Measurements from ENCODE around the gene RBMY1F.
"Not testable (repeated sequence)": the region's sequence is repeated elsewhere in the genome, so short reads cannot be mapped to it uniquely, and the experiment has no call there.

The RBMY1F gene

GRCh38 chrY:22182823-22183222, at the start of gene RBMY1F:
RBMY1F (minus strand) TSS chrY:22182923; CDS start chrY:22180969, 1,954 bp downstream.
- not testable (repeated sequence) for DNase-seq

GRCh38 chrY:22151144-22151543, 31.6 kb downstream of the RBMY1F start:
- not testable (repeated sequence) for DNase-seq

- DNase-seq, result not testable (repeated sequence)
Observed at GRCh38 chrY:22141011-22141695, 41.6 kb downstream of the RBMY1F start.

- not testable (repeated sequence) for DNase-seq
Observed at GRCh38 chrY:22134719-22135118, 48.0 kb downstream of the RBMY1F start.

- DNase-seq, result not testable (repeated sequence)
Observed at GRCh38 chrY:22130494-22130893, 52.2 kb downstream of the RBMY1F start.
